HepG2 (cell line): Measurements from ENCODE around the gene NSMCE1.

Experiments used
- ATF6 ChIP-seq: sonication (generic); formaldehyde crosslinking; conservative IDR thresholded peaks from 2 replicates; pipeline ENCODE4 v1.4.0; 2020; ENCODE audit warnings: missing genetic modification reagents
- BHLHE40 ChIP-seq: IDR thresholded peaks from 2 replicates; pipeline ENCODE4 v1.6.1; 2011; ENCODE audit warnings: low read length, improper control_type of control experiment
- BRF2 ChIP-seq: sonication (generic); formaldehyde crosslinking; IDR thresholded peaks from 2 replicates; pipeline ENCODE4 v1.8.1; 2022; ENCODE audit warnings: mild to moderate bottlenecking, missing genetic modification reagents
- EHMT2 ChIP-seq: fragments of 200-600 bp; sonication (generic); IDR thresholded peaks from 2 replicates; pipeline ENCODE4 v1.7.0; 2017; ENCODE audit warnings: antibody characterized with exemption, low read depth, low read length, borderline replicate concordance
- HMGXB3 ChIP-seq: sonication (generic); formaldehyde crosslinking; IDR thresholded peaks from 2 replicates; pipeline ENCODE4 v1.4.0; 2020; ENCODE audit warnings: missing genetic modification reagents, borderline replicate concordance
- IRX3 ChIP-seq: sonication (generic); formaldehyde crosslinking; IDR thresholded peaks from 2 replicates; pipeline ENCODE4 v1.8.1; 2023; ENCODE audit warnings: mild to moderate bottlenecking, low read depth, missing genetic modification reagents, borderline replicate concordance
- SAP130 ChIP-seq: IDR thresholded peaks from 2 replicates; pipeline ENCODE4 v1.6.1; 2016; ENCODE audit warnings: low read depth
- TAF1 ChIP-seq: sonication (generic); formaldehyde crosslinking; IDR thresholded peaks from 2 replicates; pipeline ENCODE4 v1.4.0; 2020; ENCODE audit warnings: missing genetic modification reagents
- TAF15 ChIP-seq: fragments of 200-400 bp; formaldehyde crosslinking; IDR thresholded peaks from one replicate; pipeline ENCODE4 v1.6.1; 2018; ENCODE audit warnings: mild to moderate bottlenecking, low read depth, low read length; ENCODE audit not compliant: poor library complexity, severe bottlenecking
- ZNF775 ChIP-seq: sonication (generic); formaldehyde crosslinking; IDR thresholded peaks from 2 replicates; pipeline ENCODE4 v1.4.0; 2020; ENCODE audit warnings: missing genetic modification reagents, mild to moderate bottlenecking, moderate library complexity, borderline replicate concordance
- TF ChIP-seq, protein P1 (sequence below): IDR thresholded peaks from 2 replicates; pipeline ENCODE4 v1.6.1; 2016
- TF ChIP-seq, protein P2 (sequence below): sonication (generic); formaldehyde crosslinking; IDR thresholded peaks from 2 replicates; pipeline ENCODE4 v1.4.0; 2020; ENCODE audit warnings: missing genetic modification reagents, mild to moderate bottlenecking, borderline replicate concordance
- TF ChIP-seq, protein P3 (sequence below): sonication (generic); formaldehyde crosslinking; IDR thresholded peaks from 2 replicates; pipeline ENCODE4 v1.8.1; 2023; ENCODE audit warnings: mild to moderate bottlenecking, missing genetic modification reagents

GRCh38 chr16:27220991-27221390 lies 47.6 kb downstream of the NSMCE1 start:
- no peak for TF ChIP-seq IRX3 (CRISPR knock-in tag)
- TF ChIP-seq, protein P1, sequence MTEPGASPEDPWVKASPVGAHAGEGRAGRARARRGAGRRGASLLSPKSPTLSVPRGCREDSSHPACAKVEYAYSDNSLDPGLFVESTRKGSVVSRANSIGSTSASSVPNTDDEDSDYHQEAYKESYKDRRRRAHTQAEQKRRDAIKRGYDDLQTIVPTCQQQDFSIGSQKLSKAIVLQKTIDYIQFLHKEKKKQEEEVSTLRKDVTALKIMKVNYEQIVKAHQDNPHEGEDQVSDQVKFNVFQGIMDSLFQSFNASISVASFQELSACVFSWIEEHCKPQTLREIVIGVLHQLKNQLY (CRISPR knock-in tag), result no peak
- TF ChIP-seq, protein P2, sequence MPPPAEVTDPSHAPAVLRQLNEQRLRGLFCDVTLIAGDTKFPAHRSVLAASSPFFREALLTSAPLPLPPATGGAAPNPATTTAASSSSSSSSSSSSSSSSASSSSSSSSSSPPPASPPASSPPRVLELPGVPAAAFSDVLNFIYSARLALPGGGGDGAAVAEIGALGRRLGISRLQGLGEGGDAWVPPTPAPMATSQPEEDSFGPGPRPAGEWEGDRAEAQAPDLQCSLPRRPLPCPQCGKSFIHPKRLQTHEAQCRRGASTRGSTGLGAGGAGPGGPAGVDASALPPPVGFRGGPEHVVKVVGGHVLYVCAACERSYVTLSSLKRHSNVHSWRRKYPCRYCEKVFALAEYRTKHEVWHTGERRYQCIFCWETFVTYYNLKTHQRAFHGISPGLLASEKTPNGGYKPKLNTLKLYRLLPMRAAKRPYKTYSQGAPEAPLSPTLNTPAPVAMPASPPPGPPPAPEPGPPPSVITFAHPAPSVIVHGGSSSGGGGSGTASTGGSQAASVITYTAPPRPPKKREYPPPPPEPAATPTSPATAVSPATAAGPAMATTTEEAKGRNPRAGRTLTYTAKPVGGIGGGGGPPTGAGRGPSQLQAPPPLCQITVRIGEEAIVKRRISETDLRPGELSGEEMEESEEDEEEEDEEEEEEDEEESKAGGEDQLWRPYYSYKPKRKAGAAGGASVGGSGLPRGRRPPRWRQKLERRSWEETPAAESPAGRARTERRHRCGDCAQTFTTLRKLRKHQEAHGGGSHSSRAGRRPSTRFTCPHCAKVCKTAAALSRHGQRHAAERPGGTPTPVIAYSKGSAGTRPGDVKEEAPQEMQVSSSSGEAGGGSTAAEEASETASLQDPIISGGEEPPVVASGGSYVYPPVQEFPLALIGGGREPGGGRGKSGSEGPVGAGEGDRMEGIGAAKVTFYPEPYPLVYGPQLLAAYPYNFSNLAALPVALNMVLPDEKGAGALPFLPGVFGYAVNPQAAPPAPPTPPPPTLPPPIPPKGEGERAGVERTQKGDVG, result no peak
- TF ChIP-seq TAF15, result no peak
- TF ChIP-seq TAF1 (CRISPR knock-in tag), result no peak
- TF ChIP-seq, protein P3, sequence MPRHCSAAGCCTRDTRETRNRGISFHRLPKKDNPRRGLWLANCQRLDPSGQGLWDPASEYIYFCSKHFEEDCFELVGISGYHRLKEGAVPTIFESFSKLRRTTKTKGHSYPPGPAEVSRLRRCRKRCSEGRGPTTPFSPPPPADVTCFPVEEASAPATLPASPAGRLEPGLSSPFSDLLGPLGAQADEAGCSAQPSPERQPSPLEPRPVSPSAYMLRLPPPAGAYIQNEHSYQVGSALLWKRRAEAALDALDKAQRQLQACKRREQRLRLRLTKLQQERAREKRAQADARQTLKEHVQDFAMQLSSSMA (CRISPR knock-in tag), result no peak
- TF ChIP-seq EHMT2, result no peak
- no peak for TF ChIP-seq ATF6 (CRISPR knock-in tag)
- no peak for TF ChIP-seq BHLHE40
- TF ChIP-seq SAP130 (CRISPR knock-in tag), result no peak
- no peak for TF ChIP-seq BRF2 (CRISPR knock-in tag)
- no peak for TF ChIP-seq ZNF775 (CRISPR knock-in tag)
- TF ChIP-seq HMGXB3 (CRISPR knock-in tag), result no peak
